Endothelial cell (in vitro differentiated cells): ENCODE results near the gene DAG1. TPM values are rescaled to one million over a fixed set of nuclear protein-coding genes. Genes with fewer than 3 reads are reported as not detected.

Experiments used
- DNase-seq: peaks from one replicate; pipeline ENCODE4 v3.0.0; 2021; ENCODE audit warnings: low spot score
- H3K27ac Mint-ChIP-seq: one replicate; pipeline ENCODE4 v1.8.0; 2021; ENCODE audit warnings: mixed read lengths, inconsistent platforms; ENCODE audit not compliant: unreplicated experiment
- H3K27me3 Mint-ChIP-seq: one replicate; pipeline ENCODE4 v1.8.0; 2021; ENCODE audit warnings: mild to moderate bottlenecking, moderate library complexity, mixed read lengths, inconsistent platforms; ENCODE audit not compliant: unreplicated experiment
- H3K36me3 Mint-ChIP-seq: one replicate; pipeline ENCODE4 v1.8.0; 2021; ENCODE audit warnings: mild to moderate bottlenecking, low read depth, mixed read lengths, inconsistent platforms; ENCODE audit not compliant: unreplicated experiment
- H3K4me1 Mint-ChIP-seq: one replicate; pipeline ENCODE4 v1.8.0; 2021; ENCODE audit warnings: mild to moderate bottlenecking, mixed read lengths, inconsistent platforms; ENCODE audit not compliant: unreplicated experiment
- H3K4me3 Mint-ChIP-seq: one replicate; pipeline ENCODE4 v1.8.0; 2021; ENCODE audit warnings: mild to moderate bottlenecking, mixed read lengths, inconsistent platforms; ENCODE audit not compliant: unreplicated experiment
- H3K9me3 Mint-ChIP-seq: one replicate; pipeline ENCODE4 v1.8.0; 2021; ENCODE audit warnings: mixed read lengths, inconsistent platforms; ENCODE audit not compliant: unreplicated experiment
- total RNA-seq: library from RNA; stranded (reverse); fragmentation: NEBNext Ultra II Directional; extraction: Animal tissue kit (Norgen Biotek cat#: 25700); gene quantifications from one replicate; pipeline ENCODE4 v1.2.1, GENCODE V29; 2021; ENCODE audit not compliant: unreplicated experiment
- TF ChIP-seq, protein P1 (sequence below): fragments of 200-600 bp; sonication (generic); IDR thresholded peaks from one replicate; pipeline ENCODE4 v1.5.0; 2021; ENCODE audit warnings: antibody characterized with exemption; ENCODE audit not compliant: unreplicated experiment

The DAG1 gene
- total RNA-seq, 1 donor from 2014 or later, result 54.8 TPM

DNA sequence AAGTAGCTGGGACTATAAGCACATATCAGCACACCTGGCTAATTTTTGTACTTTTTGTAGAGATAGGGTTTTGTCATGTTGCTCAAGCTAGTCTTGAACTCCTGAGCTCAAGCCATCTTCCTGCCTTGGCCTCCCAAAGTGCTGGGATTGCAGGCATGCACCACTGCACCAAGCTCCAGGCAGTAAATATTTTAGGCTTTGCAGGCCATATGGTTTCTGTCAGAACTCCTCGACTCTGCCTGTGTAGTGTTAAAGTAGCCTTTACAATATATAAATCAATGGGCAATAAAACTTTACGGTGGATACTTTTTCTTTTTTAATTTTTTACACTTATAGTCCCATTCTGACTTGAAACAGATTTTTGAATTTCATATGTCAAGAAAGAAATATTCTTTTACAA, 41.6 kb downstream of the DAG1 start:
- Mint-ChIP-seq H3K27me3 (no peaks in the 10 kb centered on the region), H3K27ac (no peak overlapping the region)

DNA sequence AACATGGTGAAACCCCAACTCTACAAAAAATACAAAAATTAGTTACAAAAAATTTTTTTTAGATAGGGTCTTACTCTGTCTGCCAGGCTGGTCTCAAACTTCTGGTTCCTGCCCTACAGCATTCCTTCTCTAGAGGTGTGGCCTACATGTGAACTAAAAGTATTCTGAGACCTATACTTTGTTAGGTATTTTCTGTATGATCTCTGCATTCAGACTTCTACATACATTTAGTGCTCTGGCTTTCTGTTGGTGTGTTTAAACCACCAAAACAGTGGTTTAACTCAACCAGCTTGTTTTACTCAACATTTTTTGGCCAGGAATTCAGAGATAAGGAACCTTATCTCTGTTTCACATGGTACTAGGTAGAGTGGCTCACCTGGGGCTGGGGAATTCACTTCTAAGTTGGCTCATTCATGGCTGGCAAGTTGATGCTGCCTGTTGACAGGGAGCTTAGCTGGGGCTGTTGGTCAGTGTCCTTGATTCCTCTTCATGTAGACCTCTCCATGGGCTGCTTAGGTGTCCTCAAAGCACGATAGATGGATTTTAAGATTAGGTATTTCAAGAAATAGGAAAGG, 42.8 kb downstream of the DAG1 start:
- no peak for DNase-seq
- H3K4me1 Mint-ChIP-seq, result no peaks in the 10 kb centered on the region
- no peak overlapping the region for H3K4me3 Mint-ChIP-seq
- TF ChIP-seq, protein P1, sequence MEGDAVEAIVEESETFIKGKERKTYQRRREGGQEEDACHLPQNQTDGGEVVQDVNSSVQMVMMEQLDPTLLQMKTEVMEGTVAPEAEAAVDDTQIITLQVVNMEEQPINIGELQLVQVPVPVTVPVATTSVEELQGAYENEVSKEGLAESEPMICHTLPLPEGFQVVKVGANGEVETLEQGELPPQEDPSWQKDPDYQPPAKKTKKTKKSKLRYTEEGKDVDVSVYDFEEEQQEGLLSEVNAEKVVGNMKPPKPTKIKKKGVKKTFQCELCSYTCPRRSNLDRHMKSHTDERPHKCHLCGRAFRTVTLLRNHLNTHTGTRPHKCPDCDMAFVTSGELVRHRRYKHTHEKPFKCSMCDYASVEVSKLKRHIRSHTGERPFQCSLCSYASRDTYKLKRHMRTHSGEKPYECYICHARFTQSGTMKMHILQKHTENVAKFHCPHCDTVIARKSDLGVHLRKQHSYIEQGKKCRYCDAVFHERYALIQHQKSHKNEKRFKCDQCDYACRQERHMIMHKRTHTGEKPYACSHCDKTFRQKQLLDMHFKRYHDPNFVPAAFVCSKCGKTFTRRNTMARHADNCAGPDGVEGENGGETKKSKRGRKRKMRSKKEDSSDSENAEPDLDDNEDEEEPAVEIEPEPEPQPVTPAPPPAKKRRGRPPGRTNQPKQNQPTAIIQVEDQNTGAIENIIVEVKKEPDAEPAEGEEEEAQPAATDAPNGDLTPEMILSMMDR, result no peak
- H3K27me3 Mint-ChIP-seq, result peaks cover 3% of the 10 kb centered on the region
- peaks cover 16% of the 10 kb centered on the region for H3K36me3 Mint-ChIP-seq
- no peaks in the 10 kb centered on the region for H3K9me3 Mint-ChIP-seq
- no peak overlapping the region for H3K27ac Mint-ChIP-seq

More for the DNA sequence above, 41.6 kb downstream of the DAG1 start:
- no peaks in the 10 kb centered on the region for H3K4me1 Mint-ChIP-seq
- peaks cover 10% of the 10 kb centered on the region for H3K36me3 Mint-ChIP-seq
- TF ChIP-seq, protein P1, result no peak
- H3K9me3 Mint-ChIP-seq, result no peaks in the 10 kb centered on the region
- H3K4me3 Mint-ChIP-seq, result no peak overlapping the region
- DNase-seq, result no peak

- TF ChIP-seq, protein P1, result no peak
- no peaks in the 10 kb centered on the region for H3K9me3 Mint-ChIP-seq
- H3K4me3 Mint-ChIP-seq, result no peak overlapping the region
- no peak for DNase-seq
- peaks cover 4% of the 10 kb centered on the region for H3K27me3 Mint-ChIP-seq
- no peak overlapping the region for H3K27ac Mint-ChIP-seq
- H3K4me1 Mint-ChIP-seq, result peaks cover under 1% of the 10 kb centered on the region
- peaks cover 16% of the 10 kb centered on the region for H3K36me3 Mint-ChIP-seq
Measured at GRCh38 chr3:49513494-49514124, 43.5 kb downstream of the DAG1 start.

DNA sequence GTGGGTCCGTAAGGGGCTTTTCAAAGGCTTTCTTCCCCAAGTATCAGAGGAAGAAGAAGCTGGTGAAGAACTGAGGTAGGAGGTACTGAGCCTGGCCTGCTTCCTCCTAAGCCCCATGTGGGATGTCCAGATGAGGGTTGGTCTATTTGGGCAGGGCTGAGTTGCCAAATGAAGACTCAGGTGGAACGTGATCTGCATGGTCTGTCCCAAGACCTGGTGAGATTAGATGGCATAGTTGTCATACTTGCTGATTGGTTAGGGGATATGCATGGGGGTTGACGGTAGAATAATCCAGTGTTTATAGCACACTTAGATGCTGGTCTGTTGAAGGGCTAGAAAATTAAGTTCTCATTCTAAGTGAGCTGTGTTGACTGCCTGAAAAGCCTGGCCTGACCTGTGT, 47.9 kb downstream of the DAG1 start:
- TF ChIP-seq, protein P1, result no peak
- peaks cover 6% of the 10 kb centered on the region for H3K27me3 Mint-ChIP-seq
- no peak overlapping the region for H3K4me3 Mint-ChIP-seq
- no peak for DNase-seq
- H3K4me1 Mint-ChIP-seq, result peaks cover 16% of the 10 kb centered on the region
- no peak overlapping the region for H3K27ac Mint-ChIP-seq
- peaks cover 20% of the 10 kb centered on the region for H3K36me3 Mint-ChIP-seq
- no peaks in the 10 kb centered on the region for H3K9me3 Mint-ChIP-seq

GRCh38 chr3:49518441-49518840, 48.4 kb downstream of the DAG1 start:
- Mint-ChIP-seq H3K4me3 (no peak overlapping the region), H3K9me3 (no peaks in the 10 kb centered on the region), H3K36me3 (peaks cover 20% of the 10 kb centered on the region), H3K4me1 (peaks cover 16% of the 10 kb centered on the region), H3K27me3 (peaks cover 9% of the 10 kb centered on the region), H3K27ac (no peak overlapping the region)
- TF ChIP-seq, protein P1, result no peak
- DNase-seq, result no peak
